ENCODE data around the gene PRKCA. TPM values are rescaled to one million over a fixed set of nuclear protein-coding genes. Genes with fewer than 3 reads are reported as not detected.

The PRKCA gene
- total RNA-seq, 4 donors from 2014 or later = 24.5 to 61.9 (median 40.8) TPM

- intact Hi-C loops (cut with DNase I) = loop anchor here (10.0 kb wide), 1 partner anchor 117 kb away; no protein-coding TSS in a partner anchor
- WGBS = 89% methylated on average over 14 of the region's 14 CpGs
- no peaks in the 10 kb centered on the region for H3K9me3 ChIP-seq
- DNase-seq (ENCODE audit: extremely low spot score) = no peak
- H3K27ac ChIP-seq (replicated peaks in 1 of 4) = no peak overlapping the region
- H3K36me3 ChIP-seq = no peaks in the 10 kb centered on the region
- no peak for TF ChIP-seq EP300 (IDR thresholded peaks at IDR 0.05)
- TF ChIP-seq POLR2AphosphoS5 (IDR thresholded peaks at IDR 0.05) = no peak
- TF ChIP-seq, protein P1, sequence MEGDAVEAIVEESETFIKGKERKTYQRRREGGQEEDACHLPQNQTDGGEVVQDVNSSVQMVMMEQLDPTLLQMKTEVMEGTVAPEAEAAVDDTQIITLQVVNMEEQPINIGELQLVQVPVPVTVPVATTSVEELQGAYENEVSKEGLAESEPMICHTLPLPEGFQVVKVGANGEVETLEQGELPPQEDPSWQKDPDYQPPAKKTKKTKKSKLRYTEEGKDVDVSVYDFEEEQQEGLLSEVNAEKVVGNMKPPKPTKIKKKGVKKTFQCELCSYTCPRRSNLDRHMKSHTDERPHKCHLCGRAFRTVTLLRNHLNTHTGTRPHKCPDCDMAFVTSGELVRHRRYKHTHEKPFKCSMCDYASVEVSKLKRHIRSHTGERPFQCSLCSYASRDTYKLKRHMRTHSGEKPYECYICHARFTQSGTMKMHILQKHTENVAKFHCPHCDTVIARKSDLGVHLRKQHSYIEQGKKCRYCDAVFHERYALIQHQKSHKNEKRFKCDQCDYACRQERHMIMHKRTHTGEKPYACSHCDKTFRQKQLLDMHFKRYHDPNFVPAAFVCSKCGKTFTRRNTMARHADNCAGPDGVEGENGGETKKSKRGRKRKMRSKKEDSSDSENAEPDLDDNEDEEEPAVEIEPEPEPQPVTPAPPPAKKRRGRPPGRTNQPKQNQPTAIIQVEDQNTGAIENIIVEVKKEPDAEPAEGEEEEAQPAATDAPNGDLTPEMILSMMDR (IDR thresholded peaks at IDR 0.05) = no peak
- TF ChIP-seq POLR2A (IDR thresholded peaks at IDR 0.05; ENCODE audit: low read depth) = no peak
- no peaks in the 10 kb centered on the region for H3K27me3 ChIP-seq
- H3K4me3 ChIP-seq = no peak overlapping the region
- H3K4me1 ChIP-seq = peaks cover 0 to 11% (median 6%) of the 10 kb centered on the region in 4 donors
Observed at GRCh38 chr17:66448026-66448639, 145.7 kb downstream of the PRKCA start.

DNA sequence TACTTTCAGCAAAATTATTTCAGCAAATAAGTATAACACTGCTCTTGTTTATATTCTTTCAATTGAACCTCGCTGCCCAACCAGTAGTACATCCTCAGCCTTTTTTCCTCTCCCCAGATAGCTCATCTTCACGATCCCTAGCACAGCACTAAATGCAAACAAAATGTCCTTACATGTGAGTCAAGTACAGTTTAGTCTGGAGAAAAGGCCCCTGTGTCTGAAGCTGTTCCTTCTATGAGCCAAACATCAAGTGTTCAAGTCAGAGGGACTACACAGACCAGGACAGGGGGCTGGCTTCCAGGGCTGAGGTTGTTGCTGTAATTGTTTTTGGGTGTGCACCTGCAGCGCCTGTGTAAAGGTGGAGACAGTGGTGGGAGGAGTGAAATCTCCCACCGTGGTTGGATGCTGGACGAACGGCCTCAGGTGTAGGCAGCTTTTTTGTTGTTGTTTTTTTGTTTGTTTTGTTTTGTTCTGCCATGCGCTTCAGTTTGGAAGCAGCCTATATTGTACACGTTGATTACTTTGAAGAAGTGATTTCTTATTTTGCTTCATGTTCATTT is 147.1 kb downstream of the PRKCA start:
- Histone ChIP-seq H3K36me3 (no peaks in the 10 kb centered on the region), H3K4me1 (peaks cover 0 to 8% (median under 1%) of the 10 kb centered on the region in 4 donors), H3K9me3 (no peaks in the 10 kb centered on the region), H3K27ac (replicated peaks in 1 of 4) (no peak overlapping the region), H3K4me3 (no peak overlapping the region), H3K27me3 (no peaks in the 10 kb centered on the region)
- no peak for DNase-seq (ENCODE audit: extremely low spot score)
- WGBS = 66% methylated on average over 8 of the region's 8 CpGs
- TF ChIP-seq POLR2AphosphoS5 (IDR thresholded peaks at IDR 0.05) (no peak), EP300 (IDR thresholded peaks at IDR 0.05) (no peak), POLR2A (IDR thresholded peaks at IDR 0.05; ENCODE audit: low read depth) (no peak)
- TF ChIP-seq, protein P1 (IDR thresholded peaks at IDR 0.05) = no peak
- intact Hi-C loops (cut with DNase I) = loop anchor here (10.0 kb wide), 1 partner anchor 115 kb away; no protein-coding TSS in a partner anchor

- H3K27ac ChIP-seq (replicated peaks in 1 of 4) = no peak overlapping the region
- intact Hi-C loops (cut with DNase I) = no loop called here
- peaks cover 0 to 15% (median 8%) of the 10 kb centered on the region in 4 donors for H3K4me1 ChIP-seq
- no peaks in the 10 kb centered on the region for H3K27me3 ChIP-seq
- H3K36me3 ChIP-seq = no peaks in the 10 kb centered on the region
- no peak overlapping the region for H3K4me3 ChIP-seq
- TF ChIP-seq POLR2A (IDR thresholded peaks at IDR 0.05; ENCODE audit: low read depth) = no peak
- no peak for TF ChIP-seq POLR2AphosphoS5 (IDR thresholded peaks at IDR 0.05)
- TF ChIP-seq, protein P1 (IDR thresholded peaks at IDR 0.05) = no peak
- no peak for TF ChIP-seq EP300 (IDR thresholded peaks at IDR 0.05)
- H3K9me3 ChIP-seq = no peaks in the 10 kb centered on the region
- 89% methylated on average over 12 of the region's 12 CpGs for WGBS
- DNase-seq (ENCODE audit: extremely low spot score) = no peak
Observed at GRCh38 chr17:66450008-66450851, 147.8 kb downstream of the PRKCA start.

DNA sequence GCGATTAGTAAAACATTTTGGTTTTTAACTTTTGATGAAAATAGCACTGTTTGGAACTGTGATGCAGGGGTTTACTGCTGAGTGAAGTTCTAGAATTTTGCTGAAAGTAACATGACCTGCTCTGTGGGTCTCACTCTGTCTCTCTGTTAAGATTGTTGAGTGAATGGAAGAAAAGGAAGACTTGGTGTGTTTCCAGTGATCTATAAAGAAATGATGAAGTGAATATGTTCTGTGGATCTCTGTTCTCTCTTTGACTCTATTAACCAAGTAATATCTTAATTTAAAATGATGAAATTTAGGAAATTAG is 148.4 kb downstream of the PRKCA start:
- DNase-seq (ENCODE audit: extremely low spot score) = no peak
- Histone ChIP-seq H3K4me3 (no peak overlapping the region), H3K36me3 (no peaks in the 10 kb centered on the region), H3K9me3 (no peaks in the 10 kb centered on the region), H3K27me3 (no peaks in the 10 kb centered on the region), H3K27ac (replicated peaks in 1 of 4) (no peak overlapping the region), H3K4me1 (peaks cover 0 to 18% (median 11%) of the 10 kb centered on the region in 4 donors)
- 96% methylated on average over 1 of the region's 1 CpG for WGBS
- TF ChIP-seq POLR2AphosphoS5 (IDR thresholded peaks at IDR 0.05) (no peak), POLR2A (IDR thresholded peaks at IDR 0.05; ENCODE audit: low read depth) (no peak), EP300 (IDR thresholded peaks at IDR 0.05) (no peak)
- TF ChIP-seq, protein P1 (IDR thresholded peaks at IDR 0.05) = no peak
- intact Hi-C loops (cut with DNase I) = no loop called here
